Measurements from ENCODE around the gene PLA2G4B. TPM values are rescaled to one million over a fixed set of nuclear protein-coding genes. Genes with fewer than 3 reads are reported as not detected.
A peak's percentile ranks its signal among the peaks of the same experiment; 100 is the strongest.

PLA2G4B gene
- total RNA-seq, 1 experiment from 2014 or later: 11.0 TPM

GRCh38 chr15:41881920-41882688, 43.5 kb downstream of the PLA2G4B start (continued):
- TF ChIP-seq ERG (CRISPR knock-in tag; IDR thresholded peaks at IDR 0.05) (no peak), NR3C1 (CRISPR knock-in tag; conservative IDR thresholded peaks at IDR 0.05; ENCODE audit: low read depth) (no peak), ATF1 (CRISPR knock-in tag; IDR thresholded peaks at IDR 0.05) (no peak), ZNF138 (CRISPR knock-in tag; conservative IDR thresholded peaks at IDR 0.05) (peak; percentile 91; the same call in 1 of the 2 replicates), ETV6 (CRISPR knock-in tag; IDR thresholded peaks at IDR 0.05) (peak; percentile 97), ZBTB43 (CRISPR knock-in tag; IDR thresholded peaks at IDR 0.05) (peak; percentile 51; the same call in 1 of the 2 replicates), ZNF281 (CRISPR knock-in tag; IDR thresholded peaks at IDR 0.05) (no peak), ZNF416 (CRISPR knock-in tag; IDR thresholded peaks at IDR 0.05) (no peak), ZNF532 (CRISPR knock-in tag; IDR thresholded peaks at IDR 0.05; ENCODE audit: borderline replicate concordance) (no peak), HMGA2 (CRISPR knock-in tag; IDR thresholded peaks at IDR 0.05) (no peak), GTF2I (CRISPR knock-in tag; conservative IDR thresholded peaks at IDR 0.05) (no peak), MAX (CRISPR knock-in tag; IDR thresholded peaks at IDR 0.05) (peak; percentile 97)

DNA sequence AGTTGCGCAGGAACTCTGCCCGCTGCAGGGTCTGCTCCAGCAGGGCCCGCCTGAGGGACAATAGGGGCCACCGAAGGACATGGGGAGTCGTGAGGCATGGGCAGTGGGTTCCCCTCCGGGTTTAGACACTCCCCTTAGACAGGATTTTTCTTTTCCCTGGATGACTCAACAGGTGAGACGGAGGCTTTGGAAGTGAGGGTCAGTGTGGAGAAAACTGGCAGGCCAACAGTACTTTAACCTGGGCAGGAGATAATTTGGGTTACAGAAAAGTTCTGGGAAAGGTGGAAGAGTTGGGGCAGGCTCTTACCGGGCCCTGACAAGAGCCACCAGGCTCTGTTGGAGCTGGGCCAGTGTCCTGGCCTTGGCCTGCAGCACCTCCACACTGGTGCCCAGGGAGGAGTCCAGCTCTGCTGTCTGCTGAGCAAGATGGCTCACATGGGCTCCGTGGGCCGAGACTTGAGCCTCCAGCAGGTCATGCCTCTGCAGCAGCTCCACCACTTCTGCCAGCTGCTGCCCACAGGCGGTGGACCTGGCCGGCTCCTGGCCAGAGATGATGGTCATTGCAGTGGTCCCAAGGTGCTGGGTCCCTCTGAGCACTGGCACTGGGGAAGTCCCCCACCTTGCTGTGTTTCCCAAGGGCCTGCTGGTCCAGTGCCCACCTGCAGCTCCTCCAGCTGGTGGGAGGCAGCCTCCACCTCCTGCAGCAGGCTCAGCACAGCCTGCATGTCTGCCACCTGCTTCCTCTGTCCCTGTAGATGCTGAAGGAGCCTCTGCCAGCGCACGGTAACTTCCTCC, 44.2 kb downstream of the PLA2G4B start:
- TF ChIP-seq, protein P1, sequence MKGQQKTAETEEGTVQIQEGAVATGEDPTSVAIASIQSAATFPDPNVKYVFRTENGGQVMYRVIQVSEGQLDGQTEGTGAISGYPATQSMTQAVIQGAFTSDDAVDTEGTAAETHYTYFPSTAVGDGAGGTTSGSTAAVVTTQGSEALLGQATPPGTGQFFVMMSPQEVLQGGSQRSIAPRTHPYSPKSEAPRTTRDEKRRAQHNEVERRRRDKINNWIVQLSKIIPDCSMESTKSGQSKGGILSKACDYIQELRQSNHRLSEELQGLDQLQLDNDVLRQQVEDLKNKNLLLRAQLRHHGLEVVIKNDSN (CRISPR knock-in tag; IDR thresholded peaks at IDR 0.05): no peak
- TF ChIP-seq SP1 (CRISPR knock-in tag; conservative IDR thresholded peaks at IDR 0.05): 0 out of 2 replicates have a peak, but pooled peaks have one; percentile 37
- 0 out of 2 replicates have a peak, but pooled peaks have one; percentile 29 for TF ChIP-seq MYBL2 (CRISPR knock-in tag; IDR thresholded peaks at IDR 0.05)
- H3K27ac Mint-ChIP-seq: no peak overlapping the region
- peaks cover 8% of the 10 kb centered on the region for H3K4me1 Mint-ChIP-seq
- peak overlapping the region; percentile 40 for H3K4me3 Mint-ChIP-seq
- H3K9me3 Mint-ChIP-seq: no peaks in the 10 kb centered on the region
- DNase-seq (ENCODE audit: low spot score) (no peak), ATAC-seq (no peak)
- ChIA-PET POLR2A (no interaction called here), CTCF (interaction anchor here (1.0 to 2.1 kb wide), 4 partner anchors 10 to 109 kb away, joined by 3 to 14 read pairs (median 5); partner anchors contain the start of gene MAPKBP1)
- H3K27me3 Mint-ChIP-seq (ENCODE audit: low read depth): peaks cover 33% of the 10 kb centered on the region
- H3K36me3 Mint-ChIP-seq: no peaks in the 10 kb centered on the region
